Kidney epithelial cell (primary cell): ENCODE data around the gene FGF10. TPM values are rescaled to one million over a fixed set of nuclear protein-coding genes. Genes with fewer than 3 reads are reported as not detected.

Experiments used
- DNase-seq: peaks from one replicate; pipeline ENCODE4 v3.0.0-alpha.2; 2010; ENCODE audit warnings: low read depth
- H3K27me3 ChIP-seq: 2 replicates; pipeline ENCODE4 v1.6.0; 2011; ENCODE audit warnings: low read length; ENCODE audit not compliant: control insufficient read depth, insufficient read depth
- H3K36me3 ChIP-seq: 2 replicates; pipeline ENCODE4 v1.5.1; 2011; ENCODE audit warnings: low read length; ENCODE audit not compliant: control insufficient read depth, insufficient read depth
- H3K4me3 ChIP-seq: 2 replicates; pipeline ENCODE4 v1.5.1; 2011; ENCODE audit warnings: low read depth, mild to moderate bottlenecking, control low read depth, low read length
- CTCF ChIP-seq: IDR thresholded peaks from 2 replicates; pipeline ENCODE4 v1.5.1; 2011; ENCODE audit warnings: mild to moderate bottlenecking, moderate library complexity, low read length, control low read depth, inconsistent platforms; ENCODE audit not compliant: insufficient read depth, poor library complexity, severe bottlenecking
- total RNA-seq: library from RNA; depleted of rRNA; stranded (reverse); fragments of >200 nt; gene quantifications from 2 replicates; pipeline ENCODE4 v1.2.3, GENCODE V29; 2015

The FGF10 gene
- total RNA-seq, 1 donor from 2014 or later, result 0.08 TPM

GRCh38 chr5:44329716-44330115, 59.5 kb downstream of the FGF10 start:
- TF ChIP-seq CTCF, result no peak
- no peak for DNase-seq
- H3K36me3 ChIP-seq, result no peaks in the 10 kb centered on the region
- H3K4me3 ChIP-seq, result no peak overlapping the region
- H3K27me3 ChIP-seq, result no peaks in the 10 kb centered on the region

GRCh38 chr5:44321144-44321725, 68.0 kb downstream of the FGF10 start:
- TF ChIP-seq CTCF, result no peak
- no peaks in the 10 kb centered on the region for H3K36me3 ChIP-seq
- DNase-seq, result no peak
- no peak overlapping the region for H3K4me3 ChIP-seq
- no peaks in the 10 kb centered on the region for H3K27me3 ChIP-seq

- no peak overlapping the region for H3K4me3 ChIP-seq
- no peaks in the 10 kb centered on the region for H3K27me3 ChIP-seq
- no peak for DNase-seq
- TF ChIP-seq CTCF, result no peak
- no peaks in the 10 kb centered on the region for H3K36me3 ChIP-seq
These were observed 69.0 kb downstream of the FGF10 start for GRCh38 chr5:44320188-44320587.

GRCh38 chr5:44318883-44319282, 70.3 kb downstream of the FGF10 start:
- no peak for DNase-seq
- no peak overlapping the region for H3K4me3 ChIP-seq
- H3K27me3 ChIP-seq, result no peaks in the 10 kb centered on the region
- H3K36me3 ChIP-seq, result no peaks in the 10 kb centered on the region
- TF ChIP-seq CTCF, result no peak

- Histone ChIP-seq H3K4me3 (no peak overlapping the region), H3K27me3 (no peaks in the 10 kb centered on the region), H3K36me3 (no peaks in the 10 kb centered on the region)
- DNase-seq, result no peak
- TF ChIP-seq CTCF, result no peak
These were observed 76.8 kb downstream of the FGF10 start for GRCh38 chr5:44312374-44312773.

GRCh38 chr5:44300551-44300950, 88.7 kb downstream of the FGF10 start:
- no peaks in the 10 kb centered on the region for H3K27me3 ChIP-seq
- no peak for DNase-seq
- H3K4me3 ChIP-seq, result no peak overlapping the region
- no peaks in the 10 kb centered on the region for H3K36me3 ChIP-seq
- no peak for TF ChIP-seq CTCF
